Fibroblast of villous mesenchyme (primary cell): ENCODE results near the gene CAPSL. TPM values are rescaled to one million over a fixed set of nuclear protein-coding genes. Genes with fewer than 3 reads are reported as not detected.
"Not testable (repeated sequence)": the region's sequence is repeated elsewhere in the genome, so short reads cannot be mapped to it uniquely, and the experiment has no call there.

Experiments
- DNase-seq: peaks from one replicate; pipeline ENCODE4 v3.0.0-alpha.2; 2010; ENCODE audit warnings: low read depth
- H3K4me3 ChIP-seq: 2 replicates; pipeline ENCODE4 v1.5.1; 2011; ENCODE audit warnings: low read depth, mild to moderate bottlenecking, low read length
- total RNA-seq: library from RNA; depleted of rRNA; stranded (reverse); fragments of >200 nt; gene quantifications from 2 replicates; pipeline ENCODE4 v1.2.3, GENCODE V29; 2012
- TF ChIP-seq, protein P1 (sequence below): IDR thresholded peaks from 2 replicates; pipeline ENCODE4 v1.5.1; 2012; ENCODE audit warnings: low read depth, mild to moderate bottlenecking, low read length; ENCODE audit not compliant: insufficient read depth

The CAPSL gene
- total RNA-seq, 1 donor = 0.43 TPM

DNA sequence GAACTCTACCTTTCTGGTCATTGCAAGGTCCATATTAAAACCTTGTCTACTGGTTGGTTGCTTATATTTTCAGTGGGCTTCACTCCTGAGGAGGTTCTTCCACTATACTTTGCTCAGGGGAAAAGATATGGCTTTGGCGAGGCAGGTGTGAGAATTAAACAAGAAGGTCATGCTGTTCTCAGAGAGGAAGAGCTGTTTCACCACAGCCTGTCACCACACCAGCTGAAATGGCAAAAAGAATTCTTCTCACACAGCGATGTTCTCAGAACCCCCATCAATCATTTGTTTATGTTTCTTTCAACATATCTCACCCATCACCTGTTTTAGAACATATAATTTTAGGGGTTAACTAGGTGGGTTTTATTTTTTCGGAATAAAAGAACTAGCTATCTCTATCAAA, 38.6 kb downstream of the CAPSL start:
- TF ChIP-seq, protein P1, sequence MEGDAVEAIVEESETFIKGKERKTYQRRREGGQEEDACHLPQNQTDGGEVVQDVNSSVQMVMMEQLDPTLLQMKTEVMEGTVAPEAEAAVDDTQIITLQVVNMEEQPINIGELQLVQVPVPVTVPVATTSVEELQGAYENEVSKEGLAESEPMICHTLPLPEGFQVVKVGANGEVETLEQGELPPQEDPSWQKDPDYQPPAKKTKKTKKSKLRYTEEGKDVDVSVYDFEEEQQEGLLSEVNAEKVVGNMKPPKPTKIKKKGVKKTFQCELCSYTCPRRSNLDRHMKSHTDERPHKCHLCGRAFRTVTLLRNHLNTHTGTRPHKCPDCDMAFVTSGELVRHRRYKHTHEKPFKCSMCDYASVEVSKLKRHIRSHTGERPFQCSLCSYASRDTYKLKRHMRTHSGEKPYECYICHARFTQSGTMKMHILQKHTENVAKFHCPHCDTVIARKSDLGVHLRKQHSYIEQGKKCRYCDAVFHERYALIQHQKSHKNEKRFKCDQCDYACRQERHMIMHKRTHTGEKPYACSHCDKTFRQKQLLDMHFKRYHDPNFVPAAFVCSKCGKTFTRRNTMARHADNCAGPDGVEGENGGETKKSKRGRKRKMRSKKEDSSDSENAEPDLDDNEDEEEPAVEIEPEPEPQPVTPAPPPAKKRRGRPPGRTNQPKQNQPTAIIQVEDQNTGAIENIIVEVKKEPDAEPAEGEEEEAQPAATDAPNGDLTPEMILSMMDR = no peak
- no peak for DNase-seq
- H3K4me3 ChIP-seq = no peak overlapping the region

DNA sequence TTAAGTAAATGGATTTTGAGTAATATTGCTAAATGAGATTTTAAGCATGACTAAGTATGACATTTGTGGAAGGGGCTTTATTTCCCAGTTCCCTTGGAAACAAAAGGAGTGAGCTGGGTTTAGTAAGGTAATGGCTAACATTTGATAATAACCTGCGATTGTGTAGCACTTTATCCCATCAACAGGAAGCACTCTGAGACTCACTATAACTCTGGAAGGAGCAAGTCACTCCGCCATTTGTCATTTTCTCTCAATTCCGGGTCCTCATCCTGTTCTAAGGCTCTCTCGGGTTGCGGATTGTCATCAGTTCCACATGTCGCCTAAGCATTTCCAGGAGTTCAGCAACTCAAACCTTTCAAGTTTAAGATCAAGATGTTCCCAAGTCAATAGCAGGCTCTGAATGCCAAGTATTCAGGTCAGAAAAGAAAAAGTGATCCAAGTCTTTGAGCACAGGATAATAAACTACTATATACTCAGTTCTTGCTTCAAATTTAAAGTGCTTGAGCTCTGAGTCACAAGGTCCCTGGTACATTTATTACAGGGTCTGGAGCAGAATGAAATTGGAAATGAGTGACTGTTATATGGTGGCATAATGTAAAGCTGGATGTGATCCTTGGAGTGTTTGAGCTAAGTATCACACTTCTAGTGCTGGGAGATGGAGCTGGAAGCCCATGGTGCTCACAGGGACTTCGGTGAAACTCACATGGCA, 39.3 kb downstream of the CAPSL start:
- no peak overlapping the region for H3K4me3 ChIP-seq
- TF ChIP-seq, protein P1 = no peak
- no peak for DNase-seq

DNA sequence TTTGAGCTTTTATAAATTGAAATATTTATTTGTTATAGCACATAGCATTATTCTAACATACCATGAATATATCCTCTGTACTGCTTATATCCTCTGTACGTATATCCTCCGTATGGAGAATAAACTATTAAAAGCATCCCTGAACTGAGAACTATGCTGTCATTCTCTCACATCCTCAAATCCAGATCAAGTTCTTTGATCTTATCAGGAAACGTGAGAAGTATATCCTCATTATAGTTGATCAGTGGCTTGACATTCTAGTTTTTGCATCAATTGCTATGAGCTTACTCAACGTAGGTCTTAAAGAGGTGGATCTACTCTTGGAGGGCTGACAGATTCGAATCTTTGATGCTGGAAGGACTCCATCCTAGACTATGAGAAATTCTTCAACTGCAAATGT, 44.3 kb downstream of the CAPSL start:
- TF ChIP-seq, protein P1 = no peak
- no peak overlapping the region for H3K4me3 ChIP-seq
- no peak for DNase-seq

DNA sequence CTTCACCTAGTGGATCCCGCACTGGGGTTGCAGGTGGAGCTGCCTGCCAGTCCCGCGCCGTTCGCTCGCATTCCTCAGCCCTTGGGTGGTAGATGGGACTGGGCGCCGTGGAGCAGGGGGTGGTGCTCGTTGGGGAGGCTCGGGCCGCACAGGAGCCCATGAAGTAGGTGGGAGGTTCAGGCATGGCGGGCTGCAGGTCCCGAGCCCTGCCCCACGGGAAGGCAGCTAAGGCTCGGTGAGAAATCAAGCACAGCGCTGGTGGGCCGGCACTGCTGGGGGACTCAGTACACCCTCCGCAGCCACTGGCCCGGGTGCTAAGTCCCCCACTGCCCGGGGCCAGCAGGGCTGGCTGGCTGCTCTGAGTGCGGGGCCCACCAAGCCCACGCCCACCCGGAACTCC, 45.6 kb downstream of the CAPSL start:
- not testable (repeated sequence) for DNase-seq

DNA sequence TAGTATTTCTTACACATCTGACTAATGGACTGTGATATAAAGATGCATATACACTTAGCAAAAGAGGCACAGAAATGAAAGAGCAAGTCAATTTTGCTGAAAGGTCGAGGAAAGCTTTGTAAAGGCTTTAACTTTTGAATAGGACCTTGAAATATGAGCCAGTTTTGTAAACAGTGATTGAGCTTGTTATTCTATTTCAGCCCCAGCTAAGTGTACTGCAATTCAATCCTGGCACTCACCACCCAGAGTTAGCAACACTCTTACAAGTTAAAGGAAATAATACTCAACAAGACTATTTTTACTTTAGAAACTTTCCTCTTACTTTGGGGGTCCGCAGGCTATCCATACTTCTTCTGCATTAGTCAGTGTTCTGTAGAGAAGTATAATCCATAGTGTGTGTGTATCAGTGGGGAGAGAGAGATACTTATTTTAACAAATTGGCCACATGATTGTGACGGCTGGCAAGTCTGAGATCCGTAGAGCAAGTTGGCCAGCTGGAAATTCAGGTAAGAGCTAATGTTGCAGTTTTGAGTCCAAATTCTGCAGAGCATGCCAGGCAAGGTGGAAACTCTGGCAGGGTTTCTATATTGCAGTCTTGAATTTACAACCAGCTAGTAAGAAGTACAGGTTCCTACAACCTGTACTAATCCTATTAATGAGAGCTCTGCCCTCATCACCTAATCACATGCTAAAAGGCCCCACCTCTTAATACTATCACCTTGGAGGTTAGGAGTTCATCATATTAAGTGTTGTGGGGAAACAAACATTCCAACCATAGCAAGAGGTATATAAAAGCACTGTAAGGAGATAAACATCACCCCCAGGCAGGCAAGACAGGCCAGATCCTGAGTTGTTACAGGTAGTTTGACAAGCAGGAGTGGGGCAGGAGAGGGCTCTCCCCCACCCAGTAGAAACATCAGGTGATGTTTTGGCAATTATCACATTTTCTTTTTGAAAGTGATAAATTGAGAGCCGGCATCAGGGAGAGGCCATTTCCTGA, 48.1 kb downstream of the CAPSL start:
- TF ChIP-seq, protein P1 = no peak
- no peak overlapping the region for H3K4me3 ChIP-seq
- no peak for DNase-seq

More for the DNA sequence above, 45.6 kb downstream of the CAPSL start:
- not testable (repeated sequence) for H3K4me3 ChIP-seq

DNA sequence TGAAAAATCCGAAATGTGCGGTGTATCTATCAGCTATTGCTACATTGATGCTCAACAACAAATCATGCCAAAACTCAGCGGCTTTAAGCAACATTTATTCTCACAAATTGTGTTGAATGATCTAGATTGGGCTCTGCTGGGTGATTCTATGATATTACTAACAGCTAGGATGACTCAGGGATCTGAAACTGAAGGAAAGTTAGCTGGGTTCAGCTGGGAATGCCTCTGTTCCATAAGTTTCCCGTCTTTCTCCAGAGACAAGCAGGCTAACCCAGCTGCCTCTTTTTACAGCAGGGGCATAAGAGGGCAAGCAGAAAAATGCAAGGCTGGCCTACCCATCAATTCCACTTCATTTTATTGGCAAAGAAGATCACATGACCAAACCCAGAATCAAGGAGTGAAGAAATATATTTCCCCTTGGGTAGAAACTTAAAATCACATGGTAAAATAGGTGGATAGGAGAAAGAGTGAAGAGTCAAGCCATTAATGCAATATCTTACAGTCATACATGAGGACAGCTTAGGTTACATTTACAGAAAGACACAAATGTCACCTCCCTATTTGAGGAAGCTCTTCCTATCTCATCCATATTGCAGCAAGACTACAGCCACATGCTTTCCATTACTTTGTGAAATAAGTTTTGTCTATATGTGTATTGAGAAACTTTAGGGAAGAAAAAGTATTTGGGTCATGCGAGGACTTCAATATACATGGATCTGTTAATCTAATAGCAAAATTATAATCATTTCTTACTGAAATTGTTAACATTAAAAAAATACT, 50.9 kb downstream of the CAPSL start:
- peak; percentile 41 for DNase-seq
- TF ChIP-seq, protein P1 = no peak
- no peak overlapping the region for H3K4me3 ChIP-seq

DNA sequence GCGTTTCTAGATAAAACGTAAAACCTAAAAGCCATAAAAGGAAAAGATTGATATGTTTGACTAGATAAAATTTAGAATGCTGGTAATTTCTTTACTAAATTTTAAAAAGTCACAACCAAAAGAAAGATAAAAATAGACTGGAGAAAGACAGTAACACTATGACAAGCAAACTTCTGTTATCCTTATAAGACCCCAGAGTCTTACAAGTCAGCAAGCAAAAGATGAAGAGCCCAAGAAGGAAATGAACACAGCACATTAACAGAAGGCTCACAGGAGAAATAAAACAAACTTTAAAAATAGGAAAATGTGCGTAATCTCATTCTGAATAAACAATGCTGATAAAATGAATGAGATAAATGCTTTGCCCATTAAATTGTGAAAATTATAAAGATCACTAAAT, 52.0 kb downstream of the CAPSL start:
- TF ChIP-seq, protein P1 = no peak
- DNase-seq = no peak

More for the DNA sequence above, 52.0 kb downstream of the CAPSL start:
- H3K4me3 ChIP-seq = no peak overlapping the region
